ELF-1 (cell line): ENCODE data around the gene TMPRSS12.
"Not testable (repeated sequence)": the region's sequence is repeated elsewhere in the genome, so short reads cannot be mapped to it uniquely, and the experiment has no call there.

Experiments
- DNase-seq: peaks from one replicate; pipeline ENCODE4 v3.0.0-alpha.2; 2016; ENCODE audit warnings: low read depth, low spot score

Gene TMPRSS12, protein sequence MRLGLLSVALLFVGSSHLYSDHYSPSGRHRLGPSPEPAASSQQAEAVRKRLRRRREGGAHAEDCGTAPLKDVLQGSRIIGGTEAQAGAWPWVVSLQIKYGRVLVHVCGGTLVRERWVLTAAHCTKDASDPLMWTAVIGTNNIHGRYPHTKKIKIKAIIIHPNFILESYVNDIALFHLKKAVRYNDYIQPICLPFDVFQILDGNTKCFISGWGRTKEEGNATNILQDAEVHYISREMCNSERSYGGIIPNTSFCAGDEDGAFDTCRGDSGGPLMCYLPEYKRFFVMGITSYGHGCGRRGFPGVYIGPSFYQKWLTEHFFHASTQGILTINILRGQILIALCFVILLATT

DNA sequence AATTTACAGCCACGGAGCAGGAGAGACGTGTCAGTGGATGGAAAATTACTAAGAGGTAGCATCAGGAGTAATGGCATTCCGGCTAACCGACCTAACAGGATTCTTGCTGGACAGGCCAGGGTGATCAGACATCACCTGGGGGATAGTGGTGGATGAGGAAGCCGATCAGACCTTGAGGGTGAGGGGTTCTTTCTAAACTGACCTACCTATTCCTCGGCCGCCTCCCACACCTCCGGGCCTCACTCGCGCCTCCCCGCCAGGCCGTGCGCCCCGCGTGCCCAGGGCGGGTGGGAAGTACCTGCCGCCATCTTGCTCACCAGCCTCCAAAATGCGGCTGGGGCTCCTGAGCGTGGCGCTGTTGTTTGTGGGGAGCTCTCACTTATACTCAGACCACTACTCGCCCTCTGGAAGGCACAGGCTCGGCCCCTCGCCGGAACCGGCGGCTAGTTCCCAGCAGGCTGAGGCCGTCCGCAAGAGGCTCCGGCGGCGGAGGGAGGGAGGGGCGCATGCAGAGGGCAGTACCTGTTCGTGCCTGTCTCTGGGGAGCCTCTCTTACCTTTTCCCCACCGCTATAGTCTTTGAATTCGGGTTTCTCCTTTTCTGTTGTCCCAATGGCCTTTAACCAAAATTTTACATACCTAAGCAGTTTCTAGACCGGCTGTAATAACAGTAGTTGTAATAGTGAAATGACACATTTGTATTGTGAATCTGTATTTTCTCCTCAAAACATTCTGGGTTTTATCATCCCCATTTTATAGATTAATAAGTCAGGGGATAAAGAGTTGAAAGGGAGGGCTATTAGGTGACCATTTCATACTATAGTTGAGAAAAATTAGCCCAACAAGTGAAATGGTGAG, at the start of gene TMPRSS12:
Gene TMPRSS12, plus strand, starts transcription at position 290 of the 857 bp plus-strand sequence. Its CDS starts 39 bp downstream, at position 329.
- peak; percentile 75 for DNase-seq

DNA sequence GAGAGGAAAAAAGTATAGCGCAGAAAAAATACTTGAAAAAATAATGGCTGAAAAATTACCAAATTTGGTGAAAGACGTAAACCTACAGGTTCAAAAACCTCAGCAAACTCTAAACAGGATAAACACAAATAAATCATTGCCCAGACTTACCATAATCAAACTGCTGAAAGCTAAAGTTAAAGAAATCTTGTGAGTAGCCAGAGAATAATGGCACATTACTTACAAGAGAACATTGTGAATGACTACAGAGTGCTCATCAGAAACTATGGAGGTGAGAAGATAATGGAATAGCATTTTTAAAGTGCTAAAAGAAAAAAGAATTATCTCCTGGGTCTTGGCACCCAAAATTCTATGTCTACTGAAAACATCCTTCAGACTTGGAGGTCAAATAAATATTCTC, 42.8 kb upstream of the TMPRSS12 start:
- DNase-seq = no peak

DNA sequence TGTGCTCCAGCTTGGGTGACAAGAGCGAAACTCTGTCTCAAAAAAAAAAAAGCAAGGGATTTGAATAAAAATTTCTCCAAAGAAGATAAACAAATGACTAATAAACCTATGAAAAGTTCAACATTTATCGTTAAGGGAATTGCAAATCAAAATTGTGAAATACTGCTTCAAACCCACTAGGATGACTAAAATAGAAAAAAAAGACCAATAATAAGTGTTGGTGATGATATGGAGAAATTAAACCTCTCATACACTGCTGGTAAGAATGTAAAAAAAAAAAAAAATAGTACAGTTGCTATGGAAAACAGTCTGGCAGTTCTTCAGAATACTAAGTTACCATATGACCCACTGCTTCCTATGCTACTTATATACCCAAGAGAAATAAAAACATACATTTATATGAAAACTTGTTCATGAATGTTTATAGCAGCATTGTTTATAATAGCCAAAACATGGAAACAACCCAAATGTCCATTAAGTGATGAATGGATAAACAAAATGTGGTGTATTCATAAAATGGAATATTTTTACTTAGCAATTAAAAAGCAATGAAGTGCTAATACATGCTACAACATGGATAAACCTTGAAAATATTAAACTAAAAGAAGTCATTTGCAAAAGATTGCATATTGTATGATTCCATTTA, 39.4 kb upstream of the TMPRSS12 start:
- no peak for DNase-seq

DNA sequence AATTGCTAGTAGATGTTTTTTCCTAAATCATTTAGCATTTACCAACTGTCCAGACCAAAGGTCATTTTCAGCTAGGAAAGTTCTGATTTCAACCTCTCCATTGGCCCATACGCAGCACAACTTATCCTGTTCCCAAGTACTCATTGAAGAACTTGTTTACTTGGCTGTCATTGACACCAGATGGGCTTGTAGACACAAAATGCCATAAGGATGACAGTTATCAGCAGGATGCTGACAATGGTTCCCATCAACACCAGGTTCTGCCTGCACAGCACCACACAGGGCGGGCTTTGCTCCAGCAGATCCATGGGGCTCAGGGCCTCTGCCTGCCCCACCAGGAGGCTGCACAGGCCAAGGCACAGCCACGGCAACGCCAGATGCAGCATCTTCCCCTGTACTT, 36.5 kb upstream of the TMPRSS12 start:
- no peak for DNase-seq

DNA sequence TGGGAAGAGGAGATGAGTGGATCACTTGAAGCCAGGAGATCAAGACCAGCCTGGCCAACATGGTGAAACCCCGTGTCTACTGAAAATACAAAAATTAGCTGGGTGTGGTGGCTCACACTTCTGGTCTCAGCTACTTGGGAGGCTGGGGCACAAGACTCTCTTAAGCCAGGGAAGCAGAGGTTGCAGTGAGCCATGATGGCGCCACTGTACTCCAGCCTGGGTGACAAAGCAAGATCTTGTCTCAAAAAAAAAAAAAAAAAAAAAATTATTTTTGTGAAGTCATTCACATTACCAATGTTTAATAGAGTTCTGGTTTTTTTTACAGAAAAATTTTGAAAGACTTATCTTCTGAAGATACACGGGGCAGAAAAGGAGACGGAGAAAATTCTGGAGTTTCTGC, 33.6 kb upstream of the TMPRSS12 start:
- not testable (repeated sequence) for DNase-seq

DNA sequence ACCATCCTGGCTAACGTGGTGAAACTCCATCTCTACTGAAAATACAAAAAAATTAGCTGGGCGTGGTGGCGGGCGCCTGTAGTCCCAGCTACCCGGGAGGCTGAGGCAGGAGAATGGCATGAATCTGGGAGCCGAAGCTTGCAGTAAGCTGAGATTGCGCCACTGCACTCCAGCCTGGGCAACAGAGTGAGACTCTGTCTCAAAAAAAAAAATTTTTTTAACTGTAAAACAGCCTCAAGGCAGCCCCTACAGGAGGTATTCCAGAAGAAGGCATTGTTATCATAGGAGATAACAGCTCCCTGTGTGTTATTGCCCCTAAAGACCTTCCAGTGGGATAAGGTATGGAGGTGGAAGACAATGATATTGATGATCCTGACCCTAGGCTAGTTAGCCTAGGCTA, 27.8 kb upstream of the TMPRSS12 start:
- not testable (repeated sequence) for DNase-seq

DNA sequence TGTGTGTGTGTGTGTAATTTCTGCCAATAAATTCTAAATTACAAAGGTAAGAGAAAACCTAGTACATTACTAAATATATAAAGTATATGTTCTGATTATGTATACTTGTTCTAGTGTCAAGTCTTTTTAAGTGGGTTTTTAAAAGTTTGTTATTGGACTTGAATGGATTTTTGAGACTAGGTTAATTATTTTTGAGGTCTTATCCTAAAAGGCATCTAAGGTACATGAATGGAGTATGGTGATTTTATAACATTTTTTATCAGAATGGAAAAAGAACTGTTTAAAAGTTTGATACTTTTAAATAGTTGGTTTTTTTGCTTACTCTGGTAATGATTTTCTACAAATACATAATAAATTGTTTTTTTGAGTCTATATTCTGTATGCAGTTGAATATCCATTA, 22.5 kb upstream of the TMPRSS12 start:
- no peak for DNase-seq

DNA sequence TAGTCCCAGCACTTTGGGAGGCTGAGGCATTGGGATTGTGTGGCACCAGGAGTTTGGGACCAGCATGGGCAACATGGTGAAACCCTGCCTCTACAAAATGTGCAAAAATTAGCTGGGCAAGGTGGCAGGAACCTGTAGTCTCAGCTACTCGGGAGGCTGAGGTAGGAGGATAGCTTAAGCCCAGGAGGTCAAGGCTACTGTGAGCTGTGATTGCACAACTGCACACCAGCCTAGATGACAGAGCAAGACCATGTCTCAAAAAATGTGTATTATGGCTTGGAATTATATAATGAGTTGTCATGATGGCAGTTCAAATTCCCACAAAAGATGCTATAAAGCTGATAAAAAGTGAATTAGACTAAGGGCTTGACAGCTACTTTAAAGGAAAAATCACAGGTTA, 20.6 kb upstream of the TMPRSS12 start:
- no peak for DNase-seq

DNA sequence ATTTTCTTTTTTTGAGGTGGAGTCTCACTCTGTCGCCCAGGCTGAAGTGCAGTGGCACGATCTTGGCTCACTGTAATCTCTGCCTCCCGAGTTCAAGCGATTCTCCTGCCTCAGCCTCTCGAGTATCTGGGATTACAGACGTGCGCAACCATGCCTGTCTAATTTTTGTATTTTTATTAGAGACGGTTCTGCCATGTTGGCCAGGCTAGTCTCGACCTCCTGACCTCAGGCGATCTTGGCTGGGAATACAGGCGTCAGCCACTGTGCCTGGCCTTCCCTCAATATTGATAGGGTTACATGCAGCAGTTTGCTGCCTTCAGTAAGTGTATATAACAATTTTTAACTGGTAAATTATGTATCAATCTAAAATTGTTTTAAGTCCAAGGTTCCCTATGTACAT, 19.0 kb upstream of the TMPRSS12 start:
- not testable (repeated sequence) for DNase-seq

DNA sequence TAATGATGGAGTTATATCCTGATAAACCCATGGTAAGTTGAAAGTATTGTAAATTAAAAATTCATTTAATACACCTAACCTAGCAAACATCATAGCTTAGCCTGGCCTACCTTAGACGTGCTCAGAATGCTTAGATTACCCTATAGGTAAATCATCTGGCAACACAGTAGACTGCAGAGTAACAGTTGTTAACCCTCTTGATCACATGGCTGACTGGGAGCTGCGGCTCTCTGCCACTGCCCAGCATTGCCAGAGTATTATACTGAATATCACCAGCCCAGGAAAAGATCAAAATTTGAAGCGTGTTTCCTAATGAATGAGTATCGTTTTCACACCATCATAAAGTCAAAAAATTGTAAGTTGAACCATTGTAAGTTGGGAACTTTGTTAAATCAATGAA, 17.8 kb upstream of the TMPRSS12 start:
- DNase-seq = no peak

DNA sequence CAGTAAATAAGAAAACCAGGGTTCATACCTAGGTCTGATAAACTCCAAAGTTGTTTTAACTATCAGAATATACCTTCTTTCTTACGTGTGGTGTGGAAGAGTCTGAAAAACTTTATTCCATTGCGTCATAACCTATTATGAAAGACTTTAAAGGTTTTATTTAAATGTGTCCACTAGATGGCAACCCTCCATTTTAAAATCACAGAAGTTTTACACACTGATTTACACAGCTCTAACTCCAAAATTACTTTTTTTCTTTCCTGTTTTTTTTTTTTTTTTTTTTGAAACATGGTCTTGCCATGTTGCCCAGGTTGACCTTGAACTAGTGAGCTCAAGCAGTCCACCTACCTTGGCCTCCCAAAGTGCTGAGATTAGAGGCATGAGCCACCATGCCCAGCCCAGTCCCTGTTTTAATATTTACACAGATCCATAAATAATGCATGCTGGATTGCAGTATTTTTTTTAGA, 17.3 kb upstream of the TMPRSS12 start:
- no peak for DNase-seq

DNA sequence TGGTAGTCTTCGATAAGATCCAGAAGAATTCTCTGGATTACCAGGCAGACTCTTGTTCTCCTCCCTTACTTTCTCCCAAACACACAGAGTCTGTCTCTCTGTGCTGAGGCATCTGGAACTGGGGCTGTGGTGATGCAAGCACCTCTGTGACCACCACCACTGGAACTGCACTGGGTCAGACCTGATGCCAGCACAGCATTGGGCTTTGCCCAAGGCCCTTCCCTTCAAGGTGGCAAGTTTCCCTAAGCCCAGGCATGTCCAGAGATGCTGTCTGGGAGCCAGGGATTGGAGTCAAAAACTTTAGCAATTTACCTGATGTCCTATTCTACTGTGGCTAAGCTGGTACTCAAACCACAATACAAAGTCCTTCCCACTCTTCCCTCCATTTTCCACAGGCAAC, 14.6 kb upstream of the TMPRSS12 start:
- no peak for DNase-seq

DNA sequence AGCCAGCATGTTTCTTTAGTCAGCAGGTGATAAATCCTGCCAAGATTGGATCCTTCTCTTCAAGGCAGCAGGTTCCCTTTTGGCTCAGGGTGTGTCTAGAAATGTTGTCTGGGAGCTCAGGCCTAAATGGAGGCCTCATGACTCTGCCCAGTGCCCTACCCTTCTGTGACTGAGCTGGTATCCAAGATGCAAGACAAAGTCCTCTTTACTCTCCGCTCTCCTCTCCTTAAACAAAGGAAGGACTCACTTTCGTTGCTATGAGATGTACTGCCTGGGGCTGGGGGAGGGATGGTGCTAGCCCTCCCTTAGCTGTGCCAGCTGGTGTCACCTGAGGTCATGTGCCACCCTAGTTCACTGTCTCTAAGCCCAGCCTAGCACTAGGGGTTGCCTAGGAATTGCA, 13.8 kb upstream of the TMPRSS12 start:
- no peak for DNase-seq

DNA sequence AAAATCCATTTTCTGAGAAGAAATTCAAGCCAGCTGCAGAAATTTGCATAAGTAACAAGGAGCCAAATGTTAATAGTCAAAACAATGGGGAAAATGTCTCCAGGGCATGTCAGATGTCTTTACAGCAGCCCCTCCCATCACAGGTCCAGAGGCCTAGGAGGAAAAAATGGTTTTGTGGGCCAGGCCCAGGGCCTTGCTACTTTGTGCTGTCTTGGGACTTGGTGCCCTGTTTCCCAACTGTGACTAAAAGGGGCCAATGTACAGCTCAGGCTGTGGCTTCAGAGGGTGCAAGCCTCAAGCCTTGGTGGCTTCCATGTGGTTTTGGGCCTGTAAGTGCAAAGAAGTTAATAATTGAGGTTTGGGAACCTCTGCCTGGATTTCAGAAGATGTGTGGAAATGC, 8.9 kb upstream of the TMPRSS12 start:
- DNase-seq = not testable (repeated sequence)

DNA sequence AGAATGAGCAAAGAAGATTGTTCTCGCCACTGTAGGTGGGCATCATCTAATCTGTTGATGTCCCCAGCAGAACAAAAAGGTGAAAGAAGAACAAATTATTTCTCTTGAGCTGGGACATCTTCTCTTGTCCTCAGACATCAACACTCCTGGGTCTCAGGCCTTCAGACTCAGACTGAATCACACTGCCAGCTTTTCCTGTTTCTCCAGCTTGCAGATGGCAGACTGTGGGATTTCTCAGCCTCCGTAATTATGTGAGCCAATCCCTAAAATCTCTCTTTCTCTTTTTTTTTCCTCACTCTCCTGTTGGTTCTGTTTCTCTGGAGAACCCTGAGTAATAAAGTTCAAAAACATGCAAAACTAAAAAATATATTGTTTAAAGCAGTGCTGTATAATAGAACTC, 3.7 kb upstream of the TMPRSS12 start:
- DNase-seq = peak; percentile 17

DNA sequence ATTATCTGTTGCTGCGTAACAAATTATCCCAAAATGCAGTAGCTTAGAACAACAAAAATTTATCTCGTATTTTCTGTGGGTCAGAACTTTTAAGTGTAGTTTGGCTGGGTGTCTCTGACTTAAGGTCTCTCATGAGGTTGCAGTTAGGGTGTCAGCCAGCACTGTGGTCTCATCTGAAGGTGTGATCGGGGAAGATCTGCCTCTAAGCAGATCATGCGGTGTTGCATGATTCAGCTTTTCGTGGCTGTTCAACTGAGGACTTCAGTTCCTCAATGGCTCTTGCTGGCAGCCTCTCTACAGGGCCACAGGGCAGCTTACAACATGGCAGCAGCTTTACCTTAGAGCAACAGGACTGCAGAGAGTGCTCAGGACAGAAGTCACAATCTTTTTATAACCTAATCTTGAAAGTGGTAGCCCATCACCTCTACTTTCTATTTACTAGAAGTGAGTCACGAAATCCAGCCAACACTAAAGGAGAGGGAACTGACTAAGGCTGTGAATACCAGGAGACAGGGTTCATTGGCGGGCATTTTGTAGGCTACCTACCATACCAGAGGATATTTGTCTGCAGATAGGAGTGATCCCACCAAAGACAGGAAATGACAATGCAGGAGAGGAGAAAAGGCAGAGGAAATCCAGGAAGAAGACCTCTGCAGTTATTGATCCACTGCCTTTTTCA, 1.8 kb upstream of the TMPRSS12 start:
- DNase-seq = no peak

DNA sequence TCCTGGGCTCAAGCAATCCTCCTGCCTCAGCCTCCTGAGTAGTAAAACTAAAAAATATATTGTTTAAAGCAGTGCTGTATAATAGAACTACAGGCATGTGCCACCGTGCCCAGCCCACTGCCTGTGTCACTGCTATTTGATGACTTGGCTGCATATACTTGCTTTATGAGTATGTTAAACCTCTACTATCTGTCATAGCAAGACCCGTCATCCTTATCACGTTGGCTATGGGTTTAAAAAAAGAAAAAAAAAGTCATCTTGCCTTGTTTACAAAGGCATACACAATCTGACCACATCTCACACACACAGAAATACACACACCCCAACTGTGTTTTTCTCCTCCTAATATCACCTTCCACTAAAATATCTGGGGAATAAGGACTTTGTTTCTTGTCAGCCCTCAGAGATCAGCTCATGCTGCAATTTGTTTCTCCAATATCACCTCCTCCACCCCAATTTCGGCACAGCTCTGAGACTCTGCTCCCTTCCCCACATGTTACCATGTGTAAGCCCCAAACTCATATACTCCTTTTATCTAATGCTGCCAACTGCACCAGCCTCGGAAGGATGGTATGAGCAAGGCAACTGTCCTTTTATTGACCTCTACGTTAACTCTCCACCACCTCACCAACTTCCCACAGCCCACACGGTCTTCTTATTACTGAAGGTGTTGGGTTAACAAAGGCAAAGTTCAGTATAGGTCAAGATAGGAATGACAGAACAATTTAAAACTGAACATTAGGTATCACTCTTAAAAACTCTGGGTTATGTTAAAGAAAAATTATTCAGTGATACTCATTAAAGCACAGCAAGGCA, 802 bp upstream of the TMPRSS12 start:
- no peak for DNase-seq

DNA sequence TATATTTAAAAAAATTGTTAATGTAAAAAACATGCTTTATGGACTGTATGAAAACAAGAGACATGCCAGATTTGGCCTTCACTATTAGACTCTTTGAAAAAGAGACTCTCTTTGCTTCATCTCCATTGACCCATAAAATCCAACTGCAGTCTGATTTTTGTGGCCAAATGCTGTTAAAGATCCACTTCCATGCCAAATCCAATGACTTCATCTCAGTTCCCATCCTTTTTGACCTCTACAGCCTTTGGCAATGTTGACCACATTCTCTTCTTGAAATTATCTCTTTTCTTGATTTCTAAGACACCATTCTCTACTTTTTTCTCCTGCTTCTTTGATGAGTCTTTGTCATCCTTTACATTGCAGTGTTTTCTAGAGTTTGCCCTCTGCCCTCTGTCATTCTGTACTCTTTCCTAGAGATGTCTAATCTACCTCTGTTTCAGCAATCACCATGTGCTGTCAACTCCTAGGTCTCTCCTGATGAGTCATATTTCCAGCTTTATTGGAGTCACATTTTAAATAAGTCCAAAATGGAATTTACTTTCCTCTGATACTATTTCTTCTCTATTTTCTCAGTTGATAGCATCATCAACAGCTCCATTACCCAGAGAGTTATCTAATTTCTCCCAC, 2.4 kb downstream of the TMPRSS12 start:
- DNase-seq = no peak

DNA sequence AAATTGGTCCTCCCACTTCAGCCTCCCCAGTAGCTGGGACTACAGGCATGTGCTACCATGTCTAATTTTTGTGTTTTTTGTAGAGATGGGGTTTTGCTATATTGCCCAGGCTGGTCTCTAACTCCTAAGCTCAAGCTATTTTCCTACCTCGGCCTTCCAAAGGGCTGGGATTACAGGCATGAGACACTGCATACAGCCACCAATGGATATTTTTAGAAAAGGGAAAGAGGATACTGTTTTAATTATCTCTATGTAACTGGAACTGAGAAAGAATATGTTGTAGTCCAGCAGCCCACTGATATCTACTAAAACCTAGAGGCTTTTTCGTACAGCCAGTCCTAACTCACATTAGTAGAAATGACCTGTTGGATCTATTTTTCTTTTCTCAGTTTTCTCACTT, 6.2 kb downstream of the TMPRSS12 start:
- DNase-seq = no peak

DNA sequence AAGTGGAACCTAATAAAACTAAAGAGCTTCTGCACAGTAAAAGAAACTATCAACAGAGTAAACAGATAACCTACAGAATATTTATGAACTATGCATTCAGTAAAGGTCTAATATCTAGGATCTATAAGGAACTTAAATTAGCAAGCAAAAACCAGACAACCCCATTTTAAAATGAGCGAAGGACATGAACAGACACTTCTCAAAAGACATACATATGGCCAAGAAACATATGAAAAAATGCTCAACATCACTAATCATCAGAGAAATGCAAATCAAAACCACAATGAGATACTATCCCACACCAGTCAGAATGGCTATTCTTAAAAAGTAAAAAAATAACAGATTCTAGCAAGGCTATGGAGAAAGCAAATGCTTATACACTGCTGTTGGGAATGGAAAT, 12.5 kb downstream of the TMPRSS12 start:
- DNase-seq = not testable (repeated sequence)
